DMS114 treated with DMSO at 0.1 percent for 48 hours (cell line): ENCODE results near the gene EPHB1.

Experiments
- DNase-seq: peaks from one replicate; lab custom pipeline; 2025; ENCODE audit not compliant: unreplicated experiment; lab: John Stamatoyannopoulos, UW

Gene EPHB1

GRCh38 chr3:134807189-134807588, 12.1 kb downstream of the EPHB1 start:
- DNase-seq = no peak

DNA sequence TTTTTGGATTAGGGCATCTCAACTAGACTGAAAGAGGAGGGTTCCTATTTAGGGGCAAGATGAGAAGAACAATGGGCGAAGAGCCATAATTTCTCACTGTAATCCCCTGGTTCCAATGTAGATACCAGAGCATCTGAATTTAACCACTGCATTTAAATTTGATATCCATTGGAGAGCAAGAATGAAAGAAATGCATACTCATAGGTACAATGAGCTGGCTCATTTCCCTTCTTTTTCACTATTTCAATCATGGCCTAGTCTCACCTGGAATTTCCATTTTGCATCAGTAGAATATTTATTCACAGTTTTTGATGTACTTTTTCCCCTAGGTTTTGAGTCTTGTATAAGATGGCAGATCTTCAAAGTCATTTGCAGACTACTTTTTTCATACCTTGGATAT, 13.8 kb downstream of the EPHB1 start:
- no peak for DNase-seq

DNA sequence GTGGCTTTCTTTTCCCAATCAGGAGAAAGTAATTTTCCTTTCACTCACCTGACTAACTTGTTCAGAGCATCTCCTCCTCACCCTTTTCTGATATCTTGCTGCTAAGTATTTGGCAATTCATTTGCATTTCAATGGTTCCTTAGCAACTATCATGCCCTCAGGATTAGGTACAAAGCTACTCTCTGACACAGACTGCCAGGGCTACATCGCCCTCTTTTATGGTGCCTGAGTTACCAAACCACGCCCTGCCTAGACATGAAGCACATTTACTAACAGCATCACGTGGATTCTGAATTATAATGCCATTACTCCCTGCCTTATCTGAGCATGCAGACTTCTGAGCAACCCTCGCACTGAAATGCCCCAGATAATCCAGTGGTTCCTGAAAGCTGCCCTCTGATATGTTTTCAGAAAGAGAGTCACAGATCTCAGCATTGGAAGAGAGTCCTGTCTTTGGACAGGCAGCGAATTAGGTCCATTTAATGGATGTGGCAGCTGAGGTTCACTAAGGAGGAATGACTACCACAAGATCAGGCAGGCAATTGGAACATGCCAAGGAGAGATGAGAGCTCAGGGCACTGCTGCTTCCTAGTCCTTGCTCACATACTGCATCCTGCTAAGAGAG, 14.5 kb downstream of the EPHB1 start:
- no peak for DNase-seq

DNA sequence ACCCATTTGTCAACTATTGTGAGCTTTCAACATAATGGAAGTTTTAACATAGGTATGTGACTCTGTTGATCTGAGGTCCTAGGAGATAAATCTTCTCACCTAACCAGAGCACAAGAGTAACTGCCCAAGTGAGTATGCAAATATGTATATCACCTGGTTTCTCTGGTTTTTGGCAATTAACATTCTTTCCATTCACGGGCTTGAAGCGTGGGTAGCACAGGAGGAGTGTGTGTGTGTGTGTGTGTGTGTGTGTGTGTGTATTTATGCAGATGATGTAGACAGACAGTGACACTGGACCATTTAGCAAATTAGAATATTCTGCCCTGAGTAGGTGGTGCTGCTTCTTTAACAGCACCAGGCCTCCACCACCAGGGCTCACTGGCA, 15.0 kb downstream of the EPHB1 start:
- no peak for DNase-seq

GRCh38 chr3:134810850-134811249, 15.8 kb downstream of the EPHB1 start:
- no peak for DNase-seq

DNA sequence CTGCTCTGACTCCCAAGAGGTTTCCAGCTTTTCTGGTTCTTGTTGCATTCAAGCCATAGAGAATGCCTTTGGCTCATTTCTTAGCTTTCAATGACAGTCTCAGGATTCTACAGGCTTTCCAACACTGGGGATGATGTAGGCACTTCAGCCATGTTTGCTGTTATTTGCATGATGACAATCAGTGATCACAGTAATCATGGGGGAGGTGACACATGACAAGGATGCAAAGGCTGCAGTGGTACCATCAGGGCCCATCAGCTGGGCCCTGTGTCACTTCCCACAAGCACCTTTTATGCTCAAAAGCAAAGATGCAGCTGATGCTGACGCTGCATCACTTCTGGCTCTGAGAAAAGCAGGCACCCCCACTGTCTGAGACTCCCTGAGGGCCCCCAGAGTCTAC, 18.6 kb downstream of the EPHB1 start:
- no peak for DNase-seq

DNA sequence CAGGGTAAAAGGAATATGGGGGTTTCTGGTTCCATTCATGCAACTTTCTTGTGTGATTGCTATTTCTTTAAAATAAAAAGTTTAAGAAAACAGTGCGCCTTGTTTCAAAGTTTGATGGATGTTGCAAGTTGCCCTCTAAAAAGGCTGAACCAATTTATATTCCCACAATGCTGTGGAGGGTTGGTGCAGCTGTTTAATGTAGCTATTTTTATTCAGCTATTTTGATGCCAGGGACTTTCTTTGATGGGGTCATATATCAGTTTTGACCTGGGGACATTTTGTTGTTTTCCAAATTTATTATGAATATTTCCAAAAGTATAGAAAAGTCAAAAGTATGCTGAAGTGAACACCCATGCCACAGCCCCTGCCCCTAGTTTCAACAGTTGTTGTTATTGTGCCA, 20.5 kb downstream of the EPHB1 start:
- no peak for DNase-seq

- no peak for DNase-seq
Measured at GRCh38 chr3:134816623-134817022, 21.6 kb downstream of the EPHB1 start.

DNA sequence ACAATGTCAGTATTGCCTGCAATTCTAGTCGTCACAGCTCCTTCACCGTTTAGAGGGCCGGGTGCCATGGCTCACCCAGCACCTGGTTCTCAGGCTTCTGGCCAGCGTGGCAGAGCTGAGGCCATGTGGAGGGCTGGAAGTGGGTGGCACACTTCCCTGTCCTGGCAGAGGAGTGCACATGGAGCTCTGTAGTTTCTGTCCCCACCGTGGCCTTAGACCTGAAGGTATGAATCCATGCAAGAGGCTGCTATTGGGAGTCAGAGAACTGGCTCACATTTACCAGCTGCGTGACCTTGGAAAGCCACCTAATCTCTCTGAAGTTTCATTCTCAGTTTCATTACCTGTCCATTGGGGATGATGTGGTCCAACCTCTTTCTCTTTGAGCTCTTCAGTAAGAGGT, 22.2 kb downstream of the EPHB1 start:
- no peak for DNase-seq

DNA sequence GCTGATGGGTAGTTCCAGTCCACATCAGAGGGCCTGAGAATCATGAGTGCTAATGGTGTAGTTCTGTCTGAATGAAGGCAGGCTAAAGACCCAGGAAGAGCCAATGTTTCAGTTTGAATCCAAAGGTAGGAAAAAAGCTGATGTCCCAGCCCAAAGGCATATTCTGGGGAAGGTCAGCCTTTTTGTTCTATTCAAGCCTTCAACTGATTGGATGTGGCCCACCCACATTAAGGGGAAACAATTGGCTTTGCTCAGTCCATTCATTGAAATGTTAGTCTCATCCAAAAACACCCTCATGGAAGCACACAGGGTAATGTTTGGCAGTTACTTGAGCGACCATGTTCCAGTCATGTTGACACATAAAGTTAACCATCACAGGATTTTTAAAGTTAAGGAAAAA, 25.9 kb downstream of the EPHB1 start:
- DNase-seq = no peak

DNA sequence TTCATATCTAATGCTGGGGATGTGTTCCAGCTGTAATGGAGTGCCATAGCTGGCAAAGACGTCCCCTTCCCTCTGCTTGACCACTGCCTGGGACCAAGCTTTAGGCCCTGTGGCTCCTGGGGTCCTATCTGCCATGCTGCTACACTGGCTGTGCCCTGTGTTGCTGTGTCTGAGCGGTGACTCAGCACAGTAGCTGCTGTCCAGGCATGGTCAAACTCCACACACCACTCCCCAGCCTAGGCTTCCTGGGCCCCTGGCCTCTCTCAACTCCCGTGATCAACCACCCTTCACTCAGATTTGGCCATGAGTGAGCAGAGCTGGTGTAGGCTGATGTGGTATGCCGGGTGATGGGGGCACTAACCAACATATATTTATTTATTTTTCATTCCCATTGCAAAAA, 27.0 kb downstream of the EPHB1 start:
- no peak for DNase-seq

- no peak for DNase-seq
Measured at GRCh38 chr3:134823679-134824078, 28.6 kb downstream of the EPHB1 start.

DNA sequence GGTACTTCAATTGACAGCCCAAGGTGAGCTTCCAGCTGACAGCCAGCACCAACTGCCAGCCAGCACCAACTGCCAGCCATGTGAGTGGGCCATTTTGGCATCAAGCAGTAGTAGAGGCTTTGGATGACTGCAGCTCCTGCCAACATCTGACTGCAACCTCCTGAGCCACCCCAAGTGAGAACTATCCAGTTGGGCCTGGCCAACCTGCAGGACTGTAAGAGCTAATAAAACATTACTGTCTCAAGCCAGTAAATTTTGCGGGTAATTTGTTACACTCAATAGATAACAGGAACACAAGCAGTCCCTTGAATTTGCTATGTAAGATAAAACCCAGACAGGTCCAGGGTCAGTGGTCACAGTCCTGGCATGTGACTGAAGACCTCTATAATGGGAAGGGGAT, 29.7 kb downstream of the EPHB1 start:
- DNase-seq = no peak

- no peak for DNase-seq
Measured at GRCh38 chr3:134827213-134827612, 32.2 kb downstream of the EPHB1 start.

DNA sequence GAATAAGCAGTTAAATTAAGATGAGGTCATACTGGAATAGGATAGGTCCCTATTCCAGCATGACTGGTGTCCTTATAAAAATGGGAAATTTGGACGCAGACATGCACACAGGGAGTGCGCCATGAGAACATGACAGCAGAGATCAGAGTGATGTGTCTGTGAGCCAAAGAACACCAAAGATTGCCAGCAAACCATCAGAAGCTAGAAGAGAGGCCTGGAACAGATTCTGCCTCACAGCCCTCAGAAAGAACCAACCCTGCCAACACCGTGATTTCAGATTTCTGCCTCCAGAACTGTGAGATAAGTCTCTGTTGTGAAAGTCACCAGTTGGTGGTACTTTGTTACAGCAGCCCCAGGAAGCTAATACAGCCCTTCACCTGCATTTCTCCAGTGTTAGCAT, 34.7 kb downstream of the EPHB1 start:
- DNase-seq = no peak

GRCh38 chr3:134832585-134832984, 37.5 kb downstream of the EPHB1 start:
- no peak for DNase-seq

GRCh38 chr3:134833453-134834163, 38.5 kb downstream of the EPHB1 start:
- no peak for DNase-seq

GRCh38 chr3:134836921-134837320, 41.9 kb downstream of the EPHB1 start:
- DNase-seq = no peak

DNA sequence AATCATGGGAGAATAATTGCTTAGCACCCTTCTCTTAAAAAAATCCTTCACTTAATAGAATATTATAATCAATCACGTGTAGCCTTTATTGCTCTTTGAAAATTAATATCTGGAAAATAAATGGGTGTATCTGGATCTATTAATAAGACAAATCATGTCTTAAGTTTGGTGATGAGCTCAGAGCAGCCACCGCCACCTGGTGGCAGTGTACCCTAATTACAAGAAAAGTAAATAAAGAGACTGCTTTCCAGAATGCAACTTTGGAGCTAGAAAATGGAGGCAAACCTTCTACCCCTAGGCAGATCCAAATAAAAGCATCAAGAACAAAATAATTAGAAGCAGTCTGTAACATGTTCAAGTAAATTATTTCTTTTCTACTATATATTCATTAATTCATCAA, 43.5 kb downstream of the EPHB1 start:
- no peak for DNase-seq

GRCh38 chr3:134839422-134839821, 44.4 kb downstream of the EPHB1 start:
- no peak for DNase-seq

- no peak for DNase-seq
Measured at GRCh38 chr3:134839990-134840389, 44.9 kb downstream of the EPHB1 start.

DNA sequence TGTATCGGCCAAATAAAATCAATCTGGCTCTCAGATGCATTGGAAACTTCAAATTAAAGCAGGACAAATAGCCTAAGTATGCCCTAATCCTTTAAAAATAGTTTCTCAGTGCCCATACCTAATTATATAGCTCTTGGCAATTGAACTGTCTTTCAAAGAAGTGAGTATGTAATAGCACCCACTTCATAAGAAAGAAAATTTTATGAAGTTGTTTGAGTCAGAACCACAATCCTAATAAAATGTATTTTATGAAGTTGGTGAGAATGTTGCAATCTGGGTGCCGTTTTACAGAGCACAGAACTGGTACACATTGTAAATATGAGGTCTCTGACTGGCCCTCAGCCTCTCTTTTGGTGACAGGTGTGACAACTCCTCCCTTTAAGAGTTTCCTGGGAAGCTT, 45.4 kb downstream of the EPHB1 start:
- DNase-seq = no peak

GRCh38 chr3:134846084-134846483, 51.0 kb downstream of the EPHB1 start:
- DNase-seq = no peak
